Liver (tissue), 9 donors: ENCODE data around the gene GALNT17. TPM values are rescaled to one million over a fixed set of nuclear protein-coding genes. Genes with fewer than 3 reads are reported as not detected.

Experiments
- DNase-seq: peaks from one replicate; pipeline ENCODE4 v3.0.0-alpha.2; 2017; ENCODE audit warnings: low spot score
- H3K27ac ChIP-seq, 2 donors: one replicate each; pipeline ENCODE4 v1.7.0; 2013; ENCODE audit warnings: inconsistent platforms in 2 of 2, low read length in 2 of 2, control low read depth in 1 of 2, low read depth in 1 of 2, mild to moderate bottlenecking in 1 of 2
- H3K27me3 ChIP-seq, 4 donors: one replicate each; pipeline versions ENCODE4 v1.6.1 to v1.7.0; 2013; ENCODE audit warnings: low read length in 3 of 4, inconsistent platforms in 1 of 4, mild to moderate bottlenecking in 1 of 4, moderate library complexity in 1 of 4; ENCODE audit not compliant: control insufficient read depth in 4 of 4, insufficient read depth in 4 of 4
- H3K36me3 ChIP-seq, 4 donors: one replicate each; pipeline versions ENCODE4 v1.6.1 to v1.7.0; 2013; ENCODE audit warnings: low read length in 3 of 4, mild to moderate bottlenecking in 3 of 4, low read depth in 1 of 4, moderate library complexity in 1 of 4; ENCODE audit not compliant: control insufficient read depth in 4 of 4, insufficient read depth in 3 of 4
- H3K4me1 ChIP-seq, 4 donors: one replicate each; pipeline versions ENCODE4 v1.6.1 to v1.7.0; 2013; ENCODE audit warnings: low read length in 3 of 4, mild to moderate bottlenecking in 3 of 4, moderate library complexity in 1 of 4; ENCODE audit not compliant: control insufficient read depth in 4 of 4, insufficient read depth in 4 of 4
- H3K4me3 ChIP-seq, 3 donors: one replicate each; pipeline versions ENCODE4 v1.6.1 to v1.7.0; 2013; ENCODE audit warnings: low read length in 3 of 3, control low read depth in 1 of 3, low read depth in 1 of 3, mild to moderate bottlenecking in 1 of 3
- H3K9ac ChIP-seq, 2 donors: one replicate each; pipeline ENCODE4 v1.7.0; 2013; ENCODE audit warnings: low read length in 2 of 2, mild to moderate bottlenecking in 2 of 2, moderate library complexity in 2 of 2, control low read depth in 1 of 2, low read depth in 1 of 2
- H3K9me3 ChIP-seq, 4 donors: one replicate each; pipeline versions ENCODE4 v1.6.1 to v1.7.0; 2013; ENCODE audit warnings: low read length in 3 of 4; ENCODE audit not compliant: control insufficient read depth in 4 of 4
- CTCF ChIP-seq: fragments of 150-350 bp; IDR thresholded peaks from 2 replicates; pipeline ENCODE4 v1.5.1; 2017; ENCODE audit warnings: improper control_type of control experiment, low read depth, low read length; ENCODE audit not compliant: missing input control
- EGR1 ChIP-seq, 2 donors: IDR thresholded peaks; 2 replicates each; pipeline ENCODE4 v1.6.1; 2016 to 2018; ENCODE audit warnings: antibody characterized with exemption in 2 of 2, low read depth in 2 of 2
- FOXA1 ChIP-seq: IDR thresholded peaks from 2 replicates; pipeline ENCODE4 v1.6.1; 2016; ENCODE audit warnings: antibody characterized with exemption
- FOXA2 ChIP-seq: IDR thresholded peaks from 2 replicates; pipeline ENCODE4 v1.6.1; 2016; ENCODE audit warnings: antibody characterized with exemption
- GABPA ChIP-seq, 2 donors: IDR thresholded peaks in 1 of 2; conservative IDR thresholded peaks in 1 of 2; 2 replicates each; pipeline ENCODE4 v1.6.1; 2016; ENCODE audit warnings: antibody characterized with exemption in 2 of 2, mild to moderate bottlenecking in 1 of 2, moderate library complexity in 1 of 2
- HNF4A ChIP-seq, 2 donors: conservative IDR thresholded peaks; 2 replicates each; pipeline ENCODE4 v1.6.1; 2016; ENCODE audit warnings: antibody characterized with exemption in 2 of 2, mild to moderate bottlenecking in 2 of 2
- HNF4G ChIP-seq: IDR thresholded peaks from 2 replicates; pipeline ENCODE4 v1.6.1; 2016; ENCODE audit warnings: antibody characterized with exemption
- REST ChIP-seq: IDR thresholded peaks from 2 replicates; pipeline ENCODE4 v1.6.1; 2016; ENCODE audit warnings: antibody characterized with exemption, mild to moderate bottlenecking
- RXRA ChIP-seq, 2 donors: IDR thresholded peaks; 2 replicates each; pipeline ENCODE4 v1.6.1; 2017 to 2018; ENCODE audit warnings: antibody characterized with exemption in 2 of 2, mild to moderate bottlenecking in 1 of 2
- SP1 ChIP-seq: IDR thresholded peaks from 2 replicates; pipeline ENCODE4 v1.6.1; 2018; ENCODE audit warnings: antibody characterized with exemption, mild to moderate bottlenecking
- TAF1 ChIP-seq: conservative IDR thresholded peaks from 2 replicates; pipeline ENCODE4 v1.6.1; 2016; ENCODE audit warnings: antibody characterized with exemption, mild to moderate bottlenecking
- YY1 ChIP-seq: IDR thresholded peaks from 2 replicates; pipeline ENCODE4 v1.6.1; 2016; ENCODE audit warnings: antibody characterized with exemption, mild to moderate bottlenecking
- ZBTB33 ChIP-seq: IDR thresholded peaks from 2 replicates; pipeline ENCODE4 v1.6.1; 2016; ENCODE audit warnings: antibody characterized with exemption
- WGBS: extraction: QIAGEN DNeasy Blood & Tissue Kit; methylation state at CpG from one replicate; pipeline ENCODE4 v1.1.7; 2013; 5-methylcytosine and 5-hydroxymethylcytosine counted together
- polyA plus RNA-seq, 2 donors: library from polyadenylated mRNA; stranded (reverse) in 1 of 2; unstranded in 1 of 2; fragments of 200-250 nt in 1 of 2; fragments of >200 nt in 1 of 2; fragmentation: Nextera tagmentation in 1 of 2; extraction: Ambion mirVana in 1 of 2; gene quantifications; one replicate each; pipeline versions ENCODE4 v1.2.1 to v1.2.3, GENCODE V29; 2013 to 2015
- total RNA-seq, 2 donors: library from RNA; depleted of rRNA; stranded (reverse); fragments of >200 nt; gene quantifications; one replicate each; pipeline ENCODE4 v1.2.3, GENCODE V29; 2014
- TF ChIP-seq, protein P1 (sequence below): IDR thresholded peaks from 2 replicates; pipeline ENCODE4 v1.6.1; 2016; ENCODE audit warnings: antibody characterized with exemption
- donor health status: healthy.
- donor health status: healthy.
- donor health status: healthy.
- donor health status: healthy.
- donor health status: healthy.

The GALNT17 gene
- total and polyA plus RNA-seq, 4 donors = 0.10 to 0.42 (median 0.37) TPM; not detected in 1

GRCh38 chr7:71705901-71706596, 574.1 kb downstream of the GALNT17 start:
- Histone ChIP-seq H3K27ac (no peak overlapping the region), H3K9ac (no peak overlapping the region), H3K9me3 (peaks cover 0 to 9% (median 3%) of the 10 kb centered on the region in 4 donors), H3K4me3 (no peak overlapping the region), H3K36me3 (no peaks in the 10 kb centered on the region), H3K4me1 (no peaks in the 10 kb centered on the region), H3K27me3 (no peaks in the 10 kb centered on the region)
- TF ChIP-seq ZBTB33 = no peak
- no peak for TF ChIP-seq EGR1 (IDR thresholded peaks at IDR 0.05; ENCODE audit: low read depth in 2 of 2)
- no peak for TF ChIP-seq FOXA1
- no peak for TF ChIP-seq TAF1
- TF ChIP-seq HNF4A (conservative IDR thresholded peaks at IDR 0.05) = no peak
- no peak for TF ChIP-seq RXRA (IDR thresholded peaks at IDR 0.05)
- 88% methylated on average over 3 of the region's 3 CpGs for WGBS
- DNase-seq = no peak

DNA sequence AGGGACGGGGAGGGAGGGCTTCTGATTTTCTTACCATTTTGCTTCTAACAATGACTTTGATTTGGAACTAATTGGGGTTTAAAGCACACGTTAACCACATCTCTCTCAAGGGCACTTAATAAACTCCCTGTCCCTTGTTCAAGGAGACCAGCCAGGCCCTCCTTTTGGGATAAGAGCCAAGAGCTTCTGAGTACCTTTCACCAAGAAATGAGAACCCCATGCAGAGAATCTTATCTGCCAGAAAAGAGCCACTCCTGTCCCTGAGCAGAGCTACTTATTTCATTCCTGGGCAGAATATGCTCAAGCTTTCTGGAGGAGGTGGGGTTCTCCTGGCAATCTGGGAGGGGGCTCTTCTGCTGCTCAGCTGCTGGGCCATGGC, 574.6 kb downstream of the GALNT17 start:
- H3K9ac ChIP-seq = no peak overlapping the region
- H3K4me1 ChIP-seq = no peaks in the 10 kb centered on the region
- no peak for DNase-seq
- peaks cover 0 to 9% (median 3%) of the 10 kb centered on the region in 4 donors for H3K9me3 ChIP-seq
- no peak overlapping the region for H3K4me3 ChIP-seq
- TF ChIP-seq HNF4A (conservative IDR thresholded peaks at IDR 0.05) = no peak
- TF ChIP-seq, protein P1, sequence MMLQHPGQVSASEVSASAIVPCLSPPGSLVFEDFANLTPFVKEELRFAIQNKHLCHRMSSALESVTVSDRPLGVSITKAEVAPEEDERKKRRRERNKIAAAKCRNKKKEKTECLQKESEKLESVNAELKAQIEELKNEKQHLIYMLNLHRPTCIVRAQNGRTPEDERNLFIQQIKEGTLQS = no peak
- no peak for TF ChIP-seq CTCF
- TF ChIP-seq HNF4G = no peak
- TF ChIP-seq FOXA2 = no peak
- TF ChIP-seq GABPA (IDR thresholded peaks at IDR 0.05 in 1 of 2, conservative IDR thresholded peaks at IDR 0.05 in 1 of 2) = no peak
- TF ChIP-seq ZBTB33 = no peak
- TF ChIP-seq REST = no peak
- TF ChIP-seq YY1 = no peak
- no peak for TF ChIP-seq TAF1
- TF ChIP-seq SP1 = no peak
- no peaks in the 10 kb centered on the region for H3K36me3 ChIP-seq
- H3K27ac ChIP-seq = no peak overlapping the region
- no peaks in the 10 kb centered on the region for H3K27me3 ChIP-seq
- 41% methylated on average over 2 of the region's 2 CpGs for WGBS
